Hippocampal formation (tissue), 2 donors: Measurements from ENCODE around the gene GALNT18.

ENCODE experiments used
- DNase-seq, 2 donors: peaks; one replicate each; lab custom pipeline; 2025; lab: John Stamatoyannopoulos, UW

The GALNT18 gene

GRCh38 chr11:11309906-11310305 is 311.9 kb downstream of the GALNT18 start:
- no peak for DNase-seq

- DNase-seq: no peak
Observed at GRCh38 chr11:11308249-11308648, 313.6 kb downstream of the GALNT18 start.

GRCh38 chr11:11306855-11307254 is 314.9 kb downstream of the GALNT18 start:
- DNase-seq: no peak

- no peak for DNase-seq
Observed at GRCh38 chr11:11304550-11304949, 317.3 kb downstream of the GALNT18 start.

GRCh38 chr11:11302565-11302964 is 319.2 kb downstream of the GALNT18 start:
- no peak for DNase-seq

- DNase-seq: no peak
Observed at GRCh38 chr11:11301212-11301611, 320.6 kb downstream of the GALNT18 start.

- no peak for DNase-seq
Observed at GRCh38 chr11:11297578-11297977, 324.2 kb downstream of the GALNT18 start.

- no peak for DNase-seq
Observed at GRCh38 chr11:11296434-11296833, 325.4 kb downstream of the GALNT18 start.

GRCh38 chr11:11294551-11294855 is 327.3 kb downstream of the GALNT18 start:
- no peak for DNase-seq

GRCh38 chr11:11293798-11294550 is 327.8 kb downstream of the GALNT18 start:
- no peak for DNase-seq

- DNase-seq: no peak
Observed at GRCh38 chr11:11292839-11293238, 329.0 kb downstream of the GALNT18 start.

- DNase-seq: no peak
Observed at GRCh38 chr11:11291041-11292015, 330.5 kb downstream of the GALNT18 start.

GRCh38 chr11:11290354-11290753 is 331.5 kb downstream of the GALNT18 start:
- no peak for DNase-seq

- DNase-seq: no peak
Observed at GRCh38 chr11:11289669-11290068, 332.1 kb downstream of the GALNT18 start.

- DNase-seq: peak in 1 of 2 donors; percentile 22
Observed at GRCh38 chr11:11288972-11289616, 332.7 kb downstream of the GALNT18 start.

GRCh38 chr11:11284481-11284880 is 337.3 kb downstream of the GALNT18 start:
- DNase-seq: no peak

GRCh38 chr11:11281626-11282025 is 340.2 kb downstream of the GALNT18 start:
- no peak for DNase-seq

GRCh38 chr11:11280826-11281225 is 341.0 kb downstream of the GALNT18 start:
- no peak for DNase-seq

- no peak for DNase-seq
Observed at GRCh38 chr11:11279956-11280689, 341.7 kb downstream of the GALNT18 start.

- DNase-seq: no peak
Observed at GRCh38 chr11:11272254-11272653, 349.6 kb downstream of the GALNT18 start.

GRCh38 chr11:11270236-11270775 is 351.5 kb downstream of the GALNT18 start:
- no peak for DNase-seq

- no peak for DNase-seq
Observed at GRCh38 chr11:11268706-11269105, 353.1 kb downstream of the GALNT18 start.
